ENCODE data around the gene ERBB2.

The ERBB2 gene

GRCh38 chr17:39702901-39703893, 3.3 kb downstream of the ERBB2 start:
- no peak for TF ChIP-seq CTCF (IDR thresholded peaks at IDR 0.05; ENCODE audit: extremely low read depth, missing control alignments)
- peak; percentile 78 for DNase-seq (ENCODE audit: low spot score)

GRCh38 chr17:39703913-39704312, 4.0 kb downstream of the ERBB2 start:
- TF ChIP-seq CTCF (IDR thresholded peaks at IDR 0.05; ENCODE audit: extremely low read depth, missing control alignments) = no peak
- DNase-seq (ENCODE audit: low spot score) = no peak

- TF ChIP-seq CTCF (IDR thresholded peaks at IDR 0.05; ENCODE audit: extremely low read depth, missing control alignments) = no peak
- DNase-seq (ENCODE audit: low spot score) = no peak
Observed at GRCh38 chr17:39704821-39705551, 5.1 kb downstream of the ERBB2 start.

GRCh38 chr17:39705786-39706348, 6.0 kb downstream of the ERBB2 start:
- DNase-seq (ENCODE audit: low spot score) = no peak
- TF ChIP-seq CTCF (IDR thresholded peaks at IDR 0.05; ENCODE audit: extremely low read depth, missing control alignments) = no peak

- no peak for DNase-seq (ENCODE audit: low spot score)
- no peak for TF ChIP-seq CTCF (IDR thresholded peaks at IDR 0.05; ENCODE audit: extremely low read depth, missing control alignments)
Observed at GRCh38 chr17:39706383-39706782, 6.5 kb downstream of the ERBB2 start.

- TF ChIP-seq CTCF (IDR thresholded peaks at IDR 0.05; ENCODE audit: extremely low read depth, missing control alignments) = no peak
- no peak for DNase-seq (ENCODE audit: low spot score)
Observed at GRCh38 chr17:39706921-39707337, 7.1 kb downstream of the ERBB2 start.
